HL-60 (cell line): ENCODE measurements around the gene BMP2.

Source experiments
- DNase-seq, 2 experiments: peaks; one replicate each; pipeline ENCODE4 v3.0.0-alpha.2; 2010 to 2020; ENCODE audit warnings: low read depth in 1 of 2, low spot score in 1 of 2
- H3K27ac ChIP-seq: fragments of 250-450 bp; sonication (Bioruptor Pico); replicated peaks from 2 replicates; pipeline ENCODE4 v1.5.1; 2020; ENCODE audit warnings: mild to moderate bottlenecking, moderate library complexity
- H3K27me3 ChIP-seq: fragments of 250-450 bp; sonication (Bioruptor Pico); 2 replicates; pipeline ENCODE4 v1.5.1; 2021; ENCODE audit warnings: mild to moderate bottlenecking, moderate library complexity; ENCODE audit not compliant: insufficient read depth, poor library complexity, severe bottlenecking
- H3K4me3 ChIP-seq: replicated peaks from 2 replicates; pipeline ENCODE4 v1.5.1; 2011; ENCODE audit warnings: mild to moderate bottlenecking, control low read depth, low read length; ENCODE audit not compliant: insufficient read depth
- CTCF ChIP-seq: IDR thresholded peaks from one replicate; pipeline ENCODE4 v1.5.1; 2011; ENCODE audit warnings: low read length, control low read depth, inconsistent platforms; ENCODE audit not compliant: insufficient read depth
- GABPA ChIP-seq: IDR thresholded peaks from 2 replicates; pipeline ENCODE4 v1.6.1; 2012; ENCODE audit warnings: low read depth
- POLR2AphosphoS5 ChIP-seq: IDR thresholded peaks from 2 replicates; pipeline ENCODE4 v1.6.1; 2012; ENCODE audit warnings: low read depth
- REST ChIP-seq: IDR thresholded peaks from 2 replicates; pipeline ENCODE4 v1.6.1; 2012; ENCODE audit warnings: low read depth; ENCODE audit not compliant: insufficient replicate concordance
- SPI1 ChIP-seq: IDR thresholded peaks from 2 replicates; pipeline ENCODE4 v1.6.1; 2012; ENCODE audit warnings: low read depth, mild to moderate bottlenecking, borderline replicate concordance

BMP2 gene

GRCh38 chr20:6818033-6818808 lies 50.7 kb downstream of the BMP2 start:
- TF ChIP-seq CTCF (no peak), REST (peak; percentile 83)
- Histone ChIP-seq H3K4me3 (no peak overlapping the region), H3K27me3 (no peaks in the 10 kb centered on the region), H3K27ac (no peak overlapping the region)
- DNase-seq = no peak

GRCh38 chr20:6819599-6819998 lies 52.1 kb downstream of the BMP2 start:
- H3K27me3 ChIP-seq = no peaks in the 10 kb centered on the region
- no peak overlapping the region for H3K27ac ChIP-seq
- no peak for TF ChIP-seq CTCF
- TF ChIP-seq GABPA = no peak
- no peak for TF ChIP-seq POLR2AphosphoS5
- no peak for TF ChIP-seq SPI1
- no peak for TF ChIP-seq REST
- no peak overlapping the region for H3K4me3 ChIP-seq
- no peak for DNase-seq

GRCh38 chr20:6824401-6824800 lies 56.9 kb downstream of the BMP2 start:
- Histone ChIP-seq H3K27ac (no peak overlapping the region), H3K27me3 (no peaks in the 10 kb centered on the region), H3K4me3 (no peak overlapping the region)
- no peak for DNase-seq
- no peak for TF ChIP-seq SPI1
- TF ChIP-seq REST = no peak
- TF ChIP-seq POLR2AphosphoS5 = no peak
- TF ChIP-seq CTCF = no peak
- TF ChIP-seq GABPA = no peak
